RPMI7951 (cell line): ENCODE data around the gene ZNF428. TPM values are rescaled to one million over a fixed set of nuclear protein-coding genes. Genes with fewer than 3 reads are reported as not detected.
A peak's percentile ranks its signal among the peaks of the same experiment; 100 is the strongest.
"Not testable (repeated sequence)": the region's sequence is repeated elsewhere in the genome, so short reads cannot be mapped to it uniquely, and the experiment has no call there.

Experiments used
- DNase-seq: peaks from one replicate; pipeline ENCODE4 v3.0.0-alpha.2; 2012; ENCODE audit warnings: low read depth
- total RNA-seq: library from RNA; depleted of rRNA; stranded (reverse); fragments of >200 nt; shearing (Covaris generic); gene quantifications from 2 replicates; pipeline ENCODE4 v1.2.3, GENCODE V29; 2014

ZNF428 gene
- total RNA-seq, 1 experiment from 2014 or later = 49.5 TPM

GRCh38 chr19:43639519-43640423 is 20.3 kb upstream of the ZNF428 start, which contains the start of gene CADM4:
CADM4 (minus strand) TSS chr19:43639850; CDS start chr19:43639790, 60 bp downstream.
- DNase-seq = no peak

DNA sequence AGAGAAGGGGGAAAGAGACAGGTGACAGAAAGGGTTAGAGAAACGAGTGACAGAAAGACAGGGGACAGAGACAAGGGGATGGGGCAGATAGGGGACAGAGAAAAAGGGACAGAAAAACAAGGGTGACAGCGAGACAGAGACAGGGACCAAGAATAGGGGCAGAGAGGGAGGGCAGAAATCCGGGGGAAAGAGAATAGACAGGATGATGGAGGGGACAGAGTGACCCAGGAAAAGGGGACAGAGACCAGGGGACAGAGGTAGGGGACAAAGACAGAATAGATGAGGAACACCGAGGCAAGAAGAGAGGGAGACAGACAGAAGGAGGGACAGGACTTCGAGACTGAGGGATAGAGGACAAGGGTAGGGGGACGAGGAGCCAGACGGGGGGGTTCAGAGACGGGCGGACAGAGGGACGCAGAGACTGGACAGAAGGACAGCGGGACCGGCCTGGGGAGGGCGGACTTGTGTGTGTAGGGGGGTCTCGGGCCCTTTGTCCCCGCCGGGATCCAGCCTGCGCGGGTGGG is 19.6 kb upstream of the ZNF428 start:
- DNase-seq = no peak

GRCh38 chr19:43638214-43638994 is 19.0 kb upstream of the ZNF428 start:
- no peak for DNase-seq

- no peak for DNase-seq
Observed at GRCh38 chr19:43636121-43636683, 16.8 kb upstream of the ZNF428 start.

DNA sequence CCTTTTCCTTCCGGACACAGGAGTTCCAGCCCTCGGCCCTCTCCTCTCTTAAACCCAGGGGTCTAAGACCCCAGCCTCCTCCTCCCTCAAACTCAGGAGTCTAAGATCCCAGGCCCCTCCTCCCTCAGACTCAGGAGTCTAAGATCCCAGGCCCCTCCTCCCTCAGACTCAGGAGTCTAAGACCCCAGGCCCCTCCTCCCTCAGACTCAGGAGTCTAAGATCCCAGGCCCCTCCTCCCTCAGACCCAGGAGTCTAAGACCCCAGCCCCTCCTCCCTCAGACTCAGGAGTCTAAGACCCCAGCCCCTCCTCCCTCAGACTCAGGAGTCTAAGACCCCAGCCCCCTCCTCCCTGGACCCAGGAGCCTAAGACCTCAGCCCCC is 16.1 kb upstream of the ZNF428 start:
- not testable (repeated sequence) for DNase-seq

DNA sequence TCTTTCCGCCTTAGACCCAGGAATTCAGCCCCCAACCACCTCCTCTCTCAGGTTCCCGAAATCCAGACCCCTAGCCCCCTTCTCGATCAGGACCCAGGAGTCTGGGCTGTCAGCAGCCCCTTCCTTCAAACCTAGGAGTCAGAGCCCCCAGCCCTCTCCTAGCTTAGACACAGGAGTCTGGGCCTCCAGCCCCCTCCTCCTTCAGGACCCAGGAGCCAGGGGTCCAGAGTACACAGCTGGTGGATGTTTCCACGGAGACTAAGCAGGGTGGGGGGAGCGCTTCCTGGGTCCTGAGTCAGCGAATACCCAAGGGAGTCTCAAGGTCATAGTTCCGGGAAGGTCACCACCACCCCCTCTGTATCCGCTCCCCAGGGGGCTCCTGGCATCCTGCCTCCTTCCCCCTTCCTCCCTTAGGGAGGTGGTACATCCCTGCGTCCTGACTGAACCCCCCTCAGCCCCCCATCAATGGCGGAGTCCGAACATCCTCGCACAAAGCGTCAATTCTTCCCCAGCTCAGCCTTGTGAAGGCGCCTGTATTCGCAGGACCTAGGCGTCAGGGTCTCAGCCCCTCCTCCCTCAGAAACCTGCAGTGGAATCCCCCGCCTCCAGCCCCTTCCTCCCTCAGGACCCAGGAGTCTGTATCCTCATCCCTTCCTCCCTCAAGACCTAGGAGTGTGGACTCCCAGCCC is 15.6 kb upstream of the ZNF428 start:
- no peak for DNase-seq

- no peak for DNase-seq
Observed at GRCh38 chr19:43634506-43634871, 15.1 kb upstream of the ZNF428 start.

DNA sequence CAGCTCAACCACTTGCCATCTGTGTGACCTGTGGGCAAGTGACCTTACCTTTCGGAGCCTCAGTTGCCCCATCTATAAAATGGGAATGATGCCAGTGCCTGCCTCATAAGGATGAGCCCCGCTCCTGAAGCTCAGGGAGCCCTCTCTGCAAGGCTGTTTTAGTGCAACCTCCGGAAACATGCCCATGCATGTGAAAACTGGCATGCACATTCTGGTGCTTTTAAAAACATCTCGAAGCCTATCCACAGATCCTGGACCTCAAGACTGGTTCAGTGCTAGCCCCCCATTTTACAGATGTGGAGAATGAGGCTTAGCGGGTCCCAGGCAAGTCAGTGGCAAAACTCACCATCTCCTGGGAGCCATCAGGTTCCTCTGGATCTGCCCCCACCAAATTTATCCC is 14.6 kb upstream of the ZNF428 start:
- no peak for DNase-seq

DNA sequence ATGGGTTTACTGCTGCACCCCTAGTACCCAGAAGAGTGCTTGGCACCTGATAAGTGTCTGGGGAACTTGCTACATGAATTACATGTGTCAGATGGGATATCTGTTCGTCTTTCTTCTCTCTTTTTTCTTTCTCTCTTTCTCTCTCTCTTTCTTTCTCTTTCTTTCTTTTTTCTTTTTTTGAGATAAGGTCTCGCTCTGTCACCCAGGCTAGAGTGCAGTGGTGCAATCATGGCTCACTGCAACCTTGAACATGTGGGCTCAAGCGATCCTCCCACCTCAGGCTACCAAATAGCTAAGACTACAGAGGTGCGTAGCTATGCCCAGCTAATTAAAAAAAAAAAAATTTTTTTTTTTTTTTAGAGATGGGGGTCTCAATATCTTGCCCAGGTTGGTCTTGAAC is 14.1 kb upstream of the ZNF428 start:
- DNase-seq = no peak

- DNase-seq = no peak
Observed at GRCh38 chr19:43631491-43631890, 12.1 kb upstream of the ZNF428 start.

DNA sequence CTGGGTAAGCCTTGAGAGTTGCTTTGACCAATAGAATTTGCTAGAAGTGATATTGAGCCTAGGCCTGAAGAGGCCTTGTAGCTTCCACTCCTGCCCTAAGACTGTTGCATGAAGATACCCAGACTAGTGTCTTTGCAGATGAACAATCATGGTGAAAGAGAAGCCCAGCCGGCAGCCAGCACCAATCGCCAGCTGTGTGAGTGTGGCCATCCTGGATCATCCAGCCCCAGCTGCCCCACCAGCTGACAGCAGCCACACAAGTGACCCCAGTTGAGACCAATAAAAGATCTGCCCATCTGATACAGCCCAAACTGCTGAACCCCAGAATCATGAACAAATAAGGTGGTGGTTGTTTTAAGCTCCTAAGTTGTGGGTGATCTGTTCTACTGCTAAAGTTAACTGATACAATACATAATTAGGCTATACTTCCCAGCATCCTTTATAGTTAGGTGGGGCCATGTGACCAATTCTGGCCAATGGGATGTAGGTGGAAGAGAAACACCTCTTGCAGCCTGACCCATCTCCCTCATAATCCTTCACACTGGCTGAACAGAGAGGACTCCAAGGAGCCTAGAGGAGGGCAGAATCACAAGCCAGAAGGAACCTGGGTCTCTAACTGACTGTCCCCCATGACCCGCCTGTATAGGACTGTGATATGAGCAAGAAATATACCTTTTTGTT is 9.4 kb upstream of the ZNF428 start:
- no peak for DNase-seq

- no peak for DNase-seq
Observed at GRCh38 chr19:43626838-43627237, 7.4 kb upstream of the ZNF428 start.

DNA sequence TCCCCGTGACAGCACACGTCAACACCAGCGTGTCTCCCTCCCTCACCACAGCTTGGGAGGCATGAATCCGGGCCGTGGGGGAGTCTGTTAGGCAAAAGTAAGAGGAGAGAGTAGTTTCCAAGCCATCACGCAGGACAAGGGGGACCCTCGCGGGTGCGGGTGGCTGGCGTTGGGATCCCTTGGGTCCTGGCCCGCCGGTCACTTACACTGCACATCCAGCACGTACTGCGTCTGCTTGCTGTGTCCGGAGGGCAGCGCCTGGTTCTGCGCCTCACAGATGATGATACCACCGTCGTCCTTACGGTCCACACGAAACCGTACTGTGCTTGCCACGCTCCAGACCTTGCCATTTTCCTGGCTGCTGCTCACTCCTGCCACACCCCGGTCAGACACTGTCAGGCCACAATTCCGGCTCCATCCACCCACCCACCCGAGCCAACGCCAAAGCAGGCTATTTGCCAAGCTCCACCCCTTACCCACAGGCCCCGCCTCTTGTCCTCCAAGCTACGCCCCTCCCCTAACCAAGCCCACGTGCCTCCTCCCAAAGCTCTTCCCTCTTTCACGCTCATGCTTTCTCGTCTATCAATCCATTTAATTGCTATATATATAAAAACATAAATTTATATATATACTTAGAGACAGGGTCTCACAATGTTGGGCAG is 6.6 kb upstream of the ZNF428 start:
- no peak for DNase-seq

- no peak for DNase-seq
Observed at GRCh38 chr19:43624933-43625332, 5.5 kb upstream of the ZNF428 start.

DNA sequence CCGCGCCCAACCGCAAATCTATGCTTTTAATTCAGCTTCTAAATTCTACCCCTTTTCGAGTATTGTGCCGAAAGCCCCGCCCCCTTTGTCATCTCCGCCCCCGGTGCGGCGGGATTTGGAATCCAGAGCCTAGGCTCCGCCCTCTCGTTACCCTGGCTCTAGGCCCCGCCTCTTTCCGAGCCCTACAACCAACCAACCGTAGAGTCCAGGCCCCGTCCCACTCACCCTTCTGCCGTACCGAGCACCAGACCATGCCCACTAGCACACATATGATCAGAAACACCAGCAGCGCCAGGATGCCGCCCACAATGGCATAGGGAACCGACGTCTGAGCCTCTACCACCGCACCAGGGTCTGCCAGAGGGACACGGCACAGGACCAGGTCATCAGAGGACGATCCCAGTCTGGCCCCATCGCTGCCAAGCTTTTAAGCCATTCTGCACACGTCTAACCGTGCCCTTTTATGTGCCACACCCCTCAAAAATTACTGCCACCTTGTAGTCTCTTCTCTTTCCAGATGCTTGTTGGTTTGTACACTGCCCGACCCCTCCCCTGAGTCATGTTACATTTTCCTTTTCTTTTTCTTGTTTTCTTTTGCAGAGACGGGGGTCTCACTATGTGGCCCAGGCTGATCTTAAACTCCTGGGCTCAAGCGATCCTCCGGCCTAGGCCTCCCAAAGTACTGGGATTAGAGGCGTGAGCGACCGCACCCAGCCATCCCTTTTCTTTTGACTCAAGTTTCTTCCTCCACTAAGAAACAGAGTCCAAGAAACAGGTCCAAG is 4.7 kb upstream of the ZNF428 start:
- DNase-seq = no peak

DNA sequence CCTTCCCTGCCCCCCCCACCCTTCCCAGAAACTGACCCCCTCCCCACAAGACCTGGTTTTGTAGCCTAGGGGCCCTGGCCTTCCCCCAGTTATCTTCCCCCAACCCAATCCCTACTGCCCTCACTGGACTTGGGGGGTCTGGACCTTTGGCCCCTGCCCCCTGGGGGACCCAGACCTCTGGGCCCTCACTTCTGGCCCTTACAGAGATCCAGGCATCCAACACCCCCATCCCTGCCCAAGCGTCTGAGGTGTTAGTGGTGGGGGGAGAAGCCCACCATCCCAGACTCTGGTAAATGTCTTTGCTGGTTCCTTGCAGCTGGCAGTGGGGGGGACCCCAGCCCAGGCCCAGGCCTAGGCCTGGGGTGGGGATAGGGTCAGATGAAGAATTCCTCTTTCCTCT is 3.5 kb upstream of the ZNF428 start:
- no peak for DNase-seq

GRCh38 chr19:43622070-43622469 is 2.6 kb upstream of the ZNF428 start:
- DNase-seq = no peak

GRCh38 chr19:43620061-43621001 is 902 bp upstream of the ZNF428 start:
- DNase-seq = peak; percentile 26

- peak; percentile 49 for DNase-seq
Observed at GRCh38 chr19:43618921-43619261, 538 bp downstream of the ZNF428 start.
